Measurements from ENCODE around the gene CCDC141. TPM values are rescaled to one million over a fixed set of nuclear protein-coding genes. Genes with fewer than 3 reads are reported as not detected.
A peak's percentile ranks its signal among the peaks of the same experiment; 100 is the strongest.

CCDC141 gene
- total RNA-seq, 1 experiment from 2014 or later, result 11.5 TPM

DNA sequence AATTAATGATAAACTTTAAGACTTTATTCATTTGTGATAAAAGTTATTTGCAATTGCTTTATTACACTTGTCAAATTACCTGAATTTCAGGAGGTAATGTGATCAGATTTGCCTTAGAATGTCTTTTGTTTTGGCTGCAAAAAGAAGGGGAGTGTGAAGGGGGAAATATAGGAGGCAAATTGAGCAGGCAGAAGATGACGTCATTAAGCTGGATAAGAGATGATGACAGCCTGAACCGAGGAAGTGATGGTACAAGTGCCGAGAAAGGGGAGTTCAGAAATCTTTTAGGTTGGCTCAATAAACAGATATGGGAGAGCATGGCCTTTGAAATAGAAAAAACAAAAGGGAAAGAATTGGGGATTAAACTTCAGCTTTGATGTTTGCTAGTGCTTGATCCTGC is 169.7 kb downstream of the CCDC141 start:
- Histone ChIP-seq H3K4me3 (ENCODE audit: low read depth, low read length) (no peak overlapping the region), H3K9me3 (no peaks in the 10 kb centered on the region), H3K36me3 (ENCODE audit: control insufficient read depth, insufficient read depth, low read length) (no peaks in the 10 kb centered on the region), H3K27me3 (replicated peaks; ENCODE audit: control insufficient read depth, insufficient read depth, low read length) (no peaks in the 10 kb centered on the region), H3K4me1 (no peaks in the 10 kb centered on the region)
- ChIA-PET CTCF (no interaction called here), POLR2A (no interaction called here)
- Mint-ChIP-seq H3K4me1 (ENCODE audit: low read depth, unreplicated experiment) (no peaks in the 10 kb centered on the region), H3K9me3 (ENCODE audit: unreplicated experiment) (no peaks in the 10 kb centered on the region), H3K27ac (ENCODE audit: unreplicated experiment) (no peak overlapping the region), H3K4me3 (ENCODE audit: unreplicated experiment) (no peak overlapping the region), H3K36me3 (ENCODE audit: insufficient read depth, unreplicated experiment) (peaks cover 10% of the 10 kb centered on the region), H3K27me3 (ENCODE audit: insufficient read depth, unreplicated experiment) (no peaks in the 10 kb centered on the region)
- no peak for TF ChIP-seq CTCF (IDR thresholded peaks at IDR 0.05; ENCODE audit: insufficient read depth in 1 of 2, low read depth in 1 of 2, low read length in 1 of 2, severe bottlenecking in 1 of 2, unreplicated experiment in 1 of 2)
- intact Hi-C loops (cut with micrococcal nuclease; ENCODE audit: unreplicated experiment), result no loop called here
- BruUV-seq (replicated peaks), result no TSS peak
- no peak for DNase-seq

DNA sequence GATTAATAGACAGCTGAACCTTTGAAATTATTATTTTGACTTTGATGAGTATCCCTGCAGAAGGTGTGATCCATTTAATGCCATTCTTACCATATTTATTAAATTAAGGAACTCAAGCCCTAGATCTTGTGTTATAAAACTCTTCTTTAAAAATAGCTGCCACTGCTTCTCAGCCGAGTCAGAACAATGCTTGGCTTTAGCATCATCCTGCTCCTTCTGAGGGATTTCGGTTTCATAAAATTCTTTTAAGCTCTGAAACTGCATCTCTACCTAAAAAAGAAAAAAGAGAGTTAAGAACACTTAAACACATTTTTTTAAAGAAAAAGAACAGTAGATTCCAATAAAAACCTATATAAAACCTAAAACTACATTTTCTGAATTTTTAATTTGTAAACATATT is 172.1 kb downstream of the CCDC141 start:
- Histone ChIP-seq H3K4me3 (ENCODE audit: low read depth, low read length) (no peak overlapping the region), H3K4me1 (no peaks in the 10 kb centered on the region), H3K9me3 (no peaks in the 10 kb centered on the region), H3K27me3 (replicated peaks; ENCODE audit: control insufficient read depth, insufficient read depth, low read length) (no peaks in the 10 kb centered on the region), H3K36me3 (ENCODE audit: control insufficient read depth, insufficient read depth, low read length) (no peaks in the 10 kb centered on the region)
- H3K4me1 Mint-ChIP-seq (ENCODE audit: low read depth, unreplicated experiment), result peaks cover 8% of the 10 kb centered on the region
- H3K9me3 Mint-ChIP-seq (ENCODE audit: unreplicated experiment), result no peaks in the 10 kb centered on the region
- H3K27ac Mint-ChIP-seq (ENCODE audit: unreplicated experiment), result no peak overlapping the region
- intact Hi-C loops (cut with micrococcal nuclease; ENCODE audit: unreplicated experiment), result no loop called here
- no peak for DNase-seq
- BruUV-seq (replicated peaks), result no TSS peak
- POLR2A ChIA-PET, result no interaction called here
- TF ChIP-seq CTCF (IDR thresholded peaks at IDR 0.05; ENCODE audit: insufficient read depth in 1 of 2, low read depth in 1 of 2, low read length in 1 of 2, severe bottlenecking in 1 of 2, unreplicated experiment in 1 of 2), result no peak
- H3K36me3 Mint-ChIP-seq (ENCODE audit: insufficient read depth, unreplicated experiment), result peaks cover 6% of the 10 kb centered on the region
- H3K27me3 Mint-ChIP-seq (ENCODE audit: insufficient read depth, unreplicated experiment), result no peaks in the 10 kb centered on the region
- CTCF ChIA-PET, result no interaction called here
- H3K4me3 Mint-ChIP-seq (ENCODE audit: unreplicated experiment), result no peak overlapping the region

DNA sequence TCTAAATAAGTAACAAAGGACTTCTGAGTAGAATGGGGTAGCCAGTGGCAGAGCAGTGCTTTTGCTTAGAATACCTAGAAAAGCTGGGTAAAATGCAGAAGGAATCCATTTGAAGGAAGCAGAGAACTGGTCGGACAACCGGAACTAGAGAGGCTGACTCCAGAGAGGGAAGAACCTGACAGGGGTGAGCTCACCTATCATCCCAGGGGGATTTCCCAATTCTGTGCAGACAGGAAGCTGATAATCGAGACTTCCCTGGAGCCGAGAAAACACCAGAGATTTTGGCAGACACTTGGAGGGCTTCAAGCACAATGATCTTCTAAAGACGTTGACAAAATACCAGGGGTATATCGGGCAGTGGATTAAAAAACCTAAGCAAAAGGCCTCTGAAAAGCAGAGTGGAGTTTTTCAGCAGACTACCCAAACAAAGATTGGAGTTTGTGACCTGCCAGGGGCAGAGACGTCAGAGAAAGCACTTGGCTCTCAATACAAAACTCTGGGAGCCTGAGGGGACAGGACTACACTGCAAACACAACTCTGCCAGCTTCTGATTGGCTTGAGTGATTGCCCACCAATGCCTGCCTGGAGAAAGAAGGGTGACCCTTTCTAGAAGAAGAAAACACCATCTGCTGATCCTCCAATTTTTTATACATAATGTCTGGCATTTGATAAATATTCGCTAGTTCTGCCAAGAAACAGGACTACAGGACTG is 175.3 kb downstream of the CCDC141 start:
- no peak for TF ChIP-seq CTCF (IDR thresholded peaks at IDR 0.05; ENCODE audit: insufficient read depth in 1 of 2, low read depth in 1 of 2, low read length in 1 of 2, severe bottlenecking in 1 of 2, unreplicated experiment in 1 of 2)
- Mint-ChIP-seq H3K27me3 (ENCODE audit: insufficient read depth, unreplicated experiment) (no peaks in the 10 kb centered on the region), H3K9me3 (ENCODE audit: unreplicated experiment) (no peaks in the 10 kb centered on the region), H3K27ac (ENCODE audit: unreplicated experiment) (no peak overlapping the region), H3K4me1 (ENCODE audit: low read depth, unreplicated experiment) (peaks cover 8% of the 10 kb centered on the region), H3K36me3 (ENCODE audit: insufficient read depth, unreplicated experiment) (peaks cover 6% of the 10 kb centered on the region), H3K4me3 (ENCODE audit: unreplicated experiment) (no peak overlapping the region)
- Histone ChIP-seq H3K36me3 (ENCODE audit: control insufficient read depth, insufficient read depth, low read length) (no peaks in the 10 kb centered on the region), H3K9me3 (no peaks in the 10 kb centered on the region), H3K27me3 (replicated peaks; ENCODE audit: control insufficient read depth, insufficient read depth, low read length) (no peaks in the 10 kb centered on the region), H3K4me3 (ENCODE audit: low read depth, low read length) (no peak overlapping the region), H3K4me1 (no peaks in the 10 kb centered on the region)
- BruUV-seq (replicated peaks), result no TSS peak
- ChIA-PET CTCF (no interaction called here), POLR2A (no interaction called here)
- peak in 1 of 2 experiments; percentile 12 for DNase-seq
- intact Hi-C loops (cut with micrococcal nuclease; ENCODE audit: unreplicated experiment), result no loop called here

Data from Caco-2 (cell line).